Nephron (organoid): Measurements from ENCODE around the gene CPLX1.

Source experiments
- H3K27ac Mint-ChIP-seq, 3 experiments: 2 replicates each; pipeline ENCODE4 v1.8.0; 2020; ENCODE audit warnings: mixed read lengths in 3 of 3, mild to moderate bottlenecking in 2 of 3, moderate library complexity in 1 of 3
- H3K27me3 Mint-ChIP-seq: 2 replicates; pipeline ENCODE4 v1.8.0; 2021; ENCODE audit warnings: low read depth, mild to moderate bottlenecking, moderate library complexity, mixed read lengths
- H3K36me3 Mint-ChIP-seq: 2 replicates; pipeline ENCODE4 v1.8.0; 2020; ENCODE audit warnings: low read depth, mixed read lengths
- H3K4me1 Mint-ChIP-seq: 2 replicates; pipeline ENCODE4 v1.8.0; 2020; ENCODE audit warnings: mixed read lengths
- H3K4me3 Mint-ChIP-seq, 3 experiments: 2 replicates each; pipeline ENCODE4 v1.8.0; 2020; ENCODE audit warnings: mild to moderate bottlenecking in 3 of 3, mixed read lengths in 3 of 3, moderate library complexity in 2 of 3
- H3K9me3 Mint-ChIP-seq: 2 replicates; pipeline ENCODE4 v1.8.0; 2020; ENCODE audit warnings: mixed read lengths
- CTCF ChIP-seq, 3 experiments: fragments of 200-600 bp; sonication (generic); IDR thresholded peaks; one replicate each; pipeline ENCODE4 v1.5.0; 2021; ENCODE audit warnings: antibody characterized with exemption in 3 of 3; ENCODE audit not compliant: unreplicated experiment in 3 of 3

The CPLX1 gene

GRCh38 chr4:822361-823175, 3.4 kb downstream of the CPLX1 start:
- Mint-ChIP-seq H3K36me3 (no peaks in the 10 kb centered on the region), H3K27ac (no peak overlapping the region), H3K27me3 (peaks cover 78% of the 10 kb centered on the region), H3K4me1 (no peaks in the 10 kb centered on the region), H3K4me3 (no peak overlapping the region), H3K9me3 (no peaks in the 10 kb centered on the region)
- TF ChIP-seq CTCF (IDR thresholded peaks at IDR 0.05; ENCODE audit: unreplicated experiment in 3 of 3), result no peak

- no peaks in the 10 kb centered on the region for H3K4me1 Mint-ChIP-seq
- no peaks in the 10 kb centered on the region for H3K9me3 Mint-ChIP-seq
- H3K27me3 Mint-ChIP-seq, result peaks cover 80% of the 10 kb centered on the region
- H3K36me3 Mint-ChIP-seq, result no peaks in the 10 kb centered on the region
- H3K27ac Mint-ChIP-seq, result no peak overlapping the region
- no peak for TF ChIP-seq CTCF (IDR thresholded peaks at IDR 0.05; ENCODE audit: unreplicated experiment in 3 of 3)
- no peak overlapping the region for H3K4me3 Mint-ChIP-seq
Observed at GRCh38 chr4:821631-822030, 4.3 kb downstream of the CPLX1 start.

DNA sequence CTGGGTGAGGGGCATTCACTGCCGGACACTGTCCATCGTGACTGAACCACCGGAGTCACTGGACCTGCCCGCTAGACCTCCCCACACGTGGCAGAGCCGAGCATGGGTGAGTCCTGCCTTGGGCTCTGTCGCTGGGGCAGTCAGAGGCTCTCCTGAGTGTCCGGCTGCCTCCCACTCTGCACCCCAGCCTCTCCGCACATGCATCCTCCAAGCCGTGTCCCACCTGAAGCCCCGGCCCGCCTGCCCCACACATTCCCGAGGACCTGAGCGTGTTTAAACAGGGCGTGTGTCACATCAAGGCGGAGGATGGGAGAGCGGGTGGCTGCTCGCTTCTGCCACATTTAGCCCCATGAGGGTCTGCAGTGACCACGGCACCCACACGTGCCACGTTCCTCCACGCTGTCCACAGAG, 4.7 kb downstream of the CPLX1 start:
- peaks cover 80% of the 10 kb centered on the region for H3K27me3 Mint-ChIP-seq
- no peaks in the 10 kb centered on the region for H3K9me3 Mint-ChIP-seq
- H3K36me3 Mint-ChIP-seq, result no peaks in the 10 kb centered on the region
- no peak for TF ChIP-seq CTCF (IDR thresholded peaks at IDR 0.05; ENCODE audit: unreplicated experiment in 3 of 3)
- no peak overlapping the region for H3K4me3 Mint-ChIP-seq
- no peaks in the 10 kb centered on the region for H3K4me1 Mint-ChIP-seq
- H3K27ac Mint-ChIP-seq, result no peak overlapping the region

DNA sequence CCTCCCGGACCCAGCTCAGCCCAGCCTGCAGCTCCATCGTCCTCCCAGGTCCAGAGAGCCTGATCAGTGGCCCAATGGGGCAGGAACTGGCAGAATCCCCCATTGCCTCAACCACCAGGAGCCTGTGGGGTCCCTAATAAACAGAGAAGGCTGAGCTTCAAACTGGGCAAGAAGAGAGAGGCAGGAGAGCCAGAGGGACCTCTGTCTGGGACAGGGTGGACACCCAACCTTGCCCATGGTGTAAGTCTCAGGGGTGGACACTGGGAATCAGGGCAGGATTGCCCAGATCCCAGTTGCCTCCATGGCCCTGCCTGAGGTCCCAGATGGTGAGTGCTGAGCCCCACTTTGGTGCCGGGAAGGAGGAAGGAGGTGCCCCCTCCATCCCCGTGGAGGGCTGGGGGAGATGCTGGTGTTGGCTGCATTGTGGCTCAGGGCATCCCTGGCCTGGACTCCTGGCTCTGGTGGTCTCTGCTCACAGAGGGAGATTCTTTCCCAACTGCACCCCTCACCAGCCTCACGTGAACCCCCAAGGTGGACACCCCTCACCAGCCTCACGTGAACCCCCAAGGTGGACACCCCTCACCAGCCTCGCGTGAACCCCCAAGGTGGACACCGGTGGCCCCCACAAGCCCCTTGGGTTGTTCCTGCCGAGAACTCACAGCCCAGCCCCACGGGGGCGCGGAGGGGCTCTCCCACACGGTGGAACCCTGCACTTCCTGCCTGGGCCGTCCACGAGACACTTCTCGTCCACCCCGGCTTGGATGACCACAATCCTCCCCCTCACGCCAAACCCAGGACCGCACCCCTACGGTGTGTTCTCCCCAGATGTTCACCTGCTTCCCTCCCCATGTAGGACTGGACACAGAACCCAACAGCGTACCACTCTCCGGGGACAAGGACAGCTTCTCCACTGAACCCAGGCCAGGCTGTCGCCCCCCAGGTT, 5.4 kb downstream of the CPLX1 start:
- no peak for TF ChIP-seq CTCF (IDR thresholded peaks at IDR 0.05; ENCODE audit: unreplicated experiment in 3 of 3)
- no peaks in the 10 kb centered on the region for H3K36me3 Mint-ChIP-seq
- H3K4me3 Mint-ChIP-seq, result no peak overlapping the region
- H3K4me1 Mint-ChIP-seq, result no peaks in the 10 kb centered on the region
- H3K27me3 Mint-ChIP-seq, result peaks cover 86% of the 10 kb centered on the region
- no peaks in the 10 kb centered on the region for H3K9me3 Mint-ChIP-seq
- no peak overlapping the region for H3K27ac Mint-ChIP-seq

DNA sequence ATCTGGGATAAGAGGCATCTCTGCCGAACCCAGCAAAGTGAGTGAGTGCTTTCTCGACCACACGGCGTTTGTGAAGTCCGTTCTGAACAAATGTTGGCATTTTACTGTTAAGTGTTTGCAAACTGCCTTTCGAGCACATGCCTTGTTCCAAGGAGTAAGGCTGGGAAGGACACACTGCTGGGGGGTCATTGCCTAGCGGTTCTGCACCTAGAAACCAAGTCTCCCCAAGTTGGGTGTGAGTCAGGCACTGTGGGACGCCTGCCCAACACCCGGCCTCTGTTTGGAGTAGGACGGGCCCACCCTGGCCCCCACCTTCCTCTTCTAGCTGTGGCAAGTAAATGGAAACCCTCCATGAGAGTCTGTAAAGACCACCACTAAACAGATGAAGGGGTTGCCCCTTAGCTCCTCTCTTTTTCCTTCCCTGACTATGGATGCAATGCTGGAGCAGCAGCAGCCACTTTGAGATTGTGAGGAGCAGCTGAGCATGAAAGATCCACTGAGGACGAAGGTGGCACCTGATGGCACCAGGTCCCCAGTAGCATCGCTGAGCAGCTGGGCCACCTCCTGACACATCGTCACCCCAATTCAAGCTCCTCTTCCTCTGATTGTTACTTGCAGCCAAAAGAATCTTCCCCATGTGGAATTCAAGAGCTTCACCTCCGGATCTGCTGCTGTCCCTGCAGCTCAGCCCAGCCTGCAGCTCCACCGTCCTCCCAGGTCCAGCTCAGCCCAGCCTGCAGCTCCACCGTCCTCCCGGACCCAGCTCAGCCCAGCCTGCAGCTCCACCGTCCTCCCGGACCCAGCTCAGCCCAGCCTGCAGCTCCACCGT, 6.3 kb downstream of the CPLX1 start:
- H3K4me1 Mint-ChIP-seq, result no peaks in the 10 kb centered on the region
- H3K9me3 Mint-ChIP-seq, result no peaks in the 10 kb centered on the region
- no peaks in the 10 kb centered on the region for H3K36me3 Mint-ChIP-seq
- no peak for TF ChIP-seq CTCF (IDR thresholded peaks at IDR 0.05; ENCODE audit: unreplicated experiment in 3 of 3)
- H3K27ac Mint-ChIP-seq, result no peak overlapping the region
- H3K27me3 Mint-ChIP-seq, result peaks cover 90% of the 10 kb centered on the region
- no peak overlapping the region for H3K4me3 Mint-ChIP-seq
